Suppressor macrophage (primary cell): ENCODE measurements around the gene MUC16.

Experiments used
- DNase-seq, 4 experiments: peaks; one replicate each; pipeline ENCODE4 v3.0.0-alpha.2; 2020 to 2022

Gene MUC16

GRCh38 chr19:9008667-9009066, 1.5 kb downstream of the MUC16 start:
- DNase-seq = no peak

DNA sequence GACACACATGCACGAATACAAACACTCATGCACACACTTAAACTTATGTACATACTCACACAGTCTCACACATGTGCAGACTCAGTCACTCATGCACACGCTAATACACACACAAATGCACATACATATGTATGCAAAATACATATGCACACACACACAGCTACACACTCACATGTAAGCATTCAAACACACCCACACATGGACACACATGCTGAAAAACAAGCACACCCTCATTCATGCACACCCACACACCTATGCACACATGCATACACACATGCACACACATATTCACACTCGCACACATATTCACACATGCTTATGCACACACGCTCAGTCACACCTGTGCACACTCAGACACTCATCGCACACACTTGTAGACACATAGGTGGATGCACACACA, 9.3 kb downstream of the MUC16 start:
- DNase-seq = no peak

DNA sequence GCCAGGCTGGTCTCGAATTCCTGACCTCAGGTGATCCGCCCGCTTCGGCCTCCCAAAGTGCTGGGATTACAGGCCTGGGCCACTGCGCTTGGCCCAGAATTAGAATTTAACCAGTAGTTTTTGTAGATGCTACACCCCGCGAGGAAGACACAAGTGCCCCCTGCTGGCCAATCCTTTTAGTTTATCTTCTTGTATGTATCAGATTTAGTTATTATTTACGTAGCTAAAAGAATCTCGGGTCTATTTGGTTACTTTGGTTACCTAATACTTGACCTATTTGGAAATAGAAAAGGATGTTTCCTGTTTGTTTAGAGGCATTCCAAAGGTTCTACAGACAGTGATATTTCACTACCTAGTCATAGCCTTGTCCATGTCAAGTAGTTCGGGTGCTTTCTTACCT, 22.0 kb downstream of the MUC16 start:
- DNase-seq = peak; percentile 24 to 59 (median 34)

DNA sequence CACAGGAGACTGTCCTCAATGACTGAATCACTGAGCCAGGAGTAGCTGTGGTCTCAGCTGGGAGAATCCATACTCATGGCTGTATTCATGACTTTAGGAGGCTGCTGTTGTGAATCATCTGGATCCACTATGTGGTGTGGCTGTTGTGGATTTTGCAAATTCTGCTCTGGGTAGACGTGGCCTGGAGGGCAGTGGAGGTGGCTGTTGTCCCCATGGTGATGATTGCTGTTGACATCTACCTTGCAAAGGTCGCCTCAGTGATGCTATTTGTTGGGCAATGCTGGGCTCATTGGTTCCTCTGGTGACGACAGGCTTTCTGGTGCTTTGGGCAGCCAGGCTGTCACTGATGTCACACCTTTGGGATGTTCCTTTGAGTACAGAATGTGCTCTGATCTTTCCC, 23.9 kb downstream of the MUC16 start:
- no peak for DNase-seq

DNA sequence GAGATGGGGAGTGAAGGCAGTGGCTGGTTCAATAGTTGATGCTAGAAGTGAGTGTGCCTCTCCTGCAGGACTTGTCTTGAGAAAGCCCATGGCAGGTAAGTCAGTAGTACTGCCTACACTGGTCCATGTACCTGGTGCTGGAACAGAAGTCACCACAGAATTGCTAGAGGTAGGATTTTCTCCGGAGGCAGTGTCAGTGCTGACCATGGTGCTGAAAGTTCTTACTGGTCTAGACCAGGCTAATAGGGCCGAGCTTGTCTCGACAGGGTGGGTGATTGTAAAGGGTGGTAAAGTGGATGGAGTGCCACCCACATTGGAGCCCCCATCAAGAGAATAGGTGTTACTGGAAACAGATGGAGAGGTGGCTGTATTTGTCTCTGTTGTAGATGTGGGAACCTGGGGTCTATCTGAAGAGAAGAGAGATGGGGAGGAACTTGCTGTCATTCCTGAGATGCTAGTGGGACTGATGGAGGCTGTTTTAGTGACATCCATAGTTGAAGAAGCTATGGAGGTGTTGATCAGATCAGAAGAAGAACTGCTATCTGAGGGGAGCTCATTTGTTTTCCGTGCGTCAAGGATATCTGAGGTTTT, 36.6 kb downstream of the MUC16 start:
- DNase-seq = peak in 3 of 4 experiments; percentile 6 to 27 (median 14)

DNA sequence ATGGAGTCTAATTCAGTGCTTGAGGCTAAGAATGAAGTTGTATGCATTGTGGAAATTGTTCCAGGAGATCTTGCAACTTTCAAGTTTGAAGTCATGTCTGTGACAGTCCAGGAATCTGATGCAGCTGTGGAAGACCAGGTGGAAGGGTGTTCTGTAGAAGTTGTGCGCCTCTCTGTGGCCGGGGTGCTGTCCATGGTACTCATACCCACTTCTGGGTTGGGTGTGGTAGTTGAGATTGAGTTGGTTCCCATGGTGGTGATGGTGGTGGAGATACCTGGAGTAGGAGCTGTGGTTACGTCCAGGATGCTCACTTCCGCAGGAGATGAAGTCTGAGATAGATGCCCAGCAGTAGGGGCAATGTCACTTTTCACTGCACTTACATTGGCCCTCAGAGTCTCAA, 44.3 kb downstream of the MUC16 start:
- no peak for DNase-seq
